Measurements from ENCODE around the gene DPP6.

GRCh38 chr7:154848464-154848863, 796.3 kb downstream of the DPP6 start:
- TF ChIP-seq POLR2AphosphoS5 (IDR thresholded peaks at IDR 0.05) = no peak
- TF ChIP-seq POLR2A (IDR thresholded peaks at IDR 0.05) = no peak

Measured in transverse colon (tissue), 3 donors.